Vagina (tissue), 2 donors: ENCODE data around the gene TSPAN9.

ENCODE experiments used
- CTCF ChIP-seq, 3 experiments: fragments of 450-650 bp in 2 of 3; fragments of 200-600 bp in 1 of 3; sonication (generic) in 1 of 3; IDR thresholded peaks; one replicate each; pipeline ENCODE4 v1.5.1; 2017 to 2019; ENCODE audit warnings: antibody characterized with exemption in 3 of 3, mild to moderate bottlenecking in 2 of 3, moderate library complexity in 2 of 3
- POLR2A ChIP-seq, 2 donors: fragments of 450-650 bp; IDR thresholded peaks; one replicate each; pipeline ENCODE4 v1.6.1; 2017; ENCODE audit warnings: antibody characterized with exemption in 2 of 2, mild to moderate bottlenecking in 2 of 2, moderate library complexity in 2 of 2
- POLR2AphosphoS5 ChIP-seq, 2 donors: sonication (generic); formaldehyde crosslinking; IDR thresholded peaks; one replicate each; pipeline ENCODE4 v1.9.0; 2017; ENCODE audit warnings: antibody characterized with exemption in 2 of 2, mild to moderate bottlenecking in 2 of 2, low read depth in 1 of 2; ENCODE audit not compliant: insufficient read depth in 1 of 2

GRCh38 chr12:3229577-3229976 is 152.4 kb downstream of the TSPAN9 start:
- no peak for TF ChIP-seq CTCF (IDR thresholded peaks at IDR 0.05)
- TF ChIP-seq POLR2AphosphoS5 (IDR thresholded peaks at IDR 0.05; ENCODE audit: insufficient read depth in 1 of 2, low read depth in 1 of 2), result no peak
- no peak for TF ChIP-seq POLR2A (IDR thresholded peaks at IDR 0.05)
